Measurements from ENCODE around the gene YWHAQ. TPM values are rescaled to one million over a fixed set of nuclear protein-coding genes. Genes with fewer than 3 reads are reported as not detected.
A peak's percentile ranks its signal among the peaks of the same experiment; 100 is the strongest.

YWHAQ gene
- total and polyA plus RNA-seq, 9 of the 15 experiments (the other 6 are each of a cell fraction or from before 2014, with no cell fraction given): 63.1 to 359 (median 203) TPM

- TF ChIP-seq AFF1 (IDR thresholded peaks at IDR 0.05; ENCODE audit: low read depth in 1 of 2, partially characterized antibody in 2 of 2) (no peak), GATAD2B (IDR thresholded peaks at IDR 0.05; ENCODE audit: borderline replicate concordance) (peak; percentile 28; the same call in 1 of the 2 replicates), ETS2 (tag; IDR thresholded peaks at IDR 0.05; ENCODE audit: borderline replicate concordance, poor library complexity, severe bottlenecking) (no peak), CEBPB (tag; IDR thresholded peaks at IDR 0.05) (peak; percentile 98), NR3C1 (CRISPR knock-in tag; IDR thresholded peaks at IDR 0.05) (no peak), LCOR (CRISPR knock-in tag; IDR thresholded peaks at IDR 0.05) (no peak), FOXP4 (CRISPR knock-in tag; IDR thresholded peaks at IDR 0.05; ENCODE audit: borderline replicate concordance) (no peak), PTRF (tag; IDR thresholded peaks at IDR 0.05) (no peak), HOMEZ (CRISPR knock-in tag; IDR thresholded peaks at IDR 0.05) (no peak), PKNOX1 (IDR thresholded peaks at IDR 0.05) (peak; percentile 21; the same call in 1 of the 2 replicates), USF2 (CRISPR knock-in tag; IDR thresholded peaks at IDR 0.05) (no peak), ZNF695 (CRISPR knock-in tag; IDR thresholded peaks at IDR 0.05) (no peak), NR2F6 (CRISPR knock-in tag; IDR thresholded peaks at IDR 0.05) (no peak), SMARCB1 (IDR thresholded peaks at IDR 0.05; ENCODE audit: insufficient read length, low read depth) (no peak)
Measured at GRCh38 chr2:9552219-9553178, 78.3 kb downstream of the YWHAQ start (continued).

All from K562 (cell line).